A673 (cell line): ENCODE data around the gene DRD2. TPM values are rescaled to one million over a fixed set of nuclear protein-coding genes. Genes with fewer than 3 reads are reported as not detected.

Source experiments
- BruUV-seq: library from RNA; stranded (reverse); fragments of 400-500 nt; replicated peaks from 2 replicates; lab custom pipeline; 2021; lab: Mats Ljungman, UMichigan
- CTCF ChIA-PET: fragments of 300-600 bp; sonication (Branson Sonifier 250); formaldehyde crosslinking; loops from one replicate; lab custom pipeline; 2022; ENCODE audit warnings: antibody characterized with exemption; lab: Charles Lee
- POLR2A ChIA-PET: fragments of 300-600 bp; sonication (Branson Sonifier 250); formaldehyde crosslinking; loops from one replicate; lab custom pipeline; 2022; ENCODE audit warnings: antibody characterized with exemption; ENCODE audit not compliant: low non-redundant PET; lab: Charles Lee
- DNase-seq: peaks from one replicate; pipeline ENCODE4 v3.0.0-alpha.2; 2015; ENCODE audit warnings: low spot score
- H3K27ac ChIP-seq: fragments of 200-600 bp; sonication (generic); 2 replicates; pipeline ENCODE4 v1.5.1; 2016; ENCODE audit warnings: mixed run types, low read depth, mild to moderate bottlenecking, mixed read lengths, antibody characterized with exemption, low read length; ENCODE audit not compliant: poor library complexity, severe bottlenecking
- H3K27me3 ChIP-seq: fragments of 200-600 bp; sonication (generic); replicated peaks from 2 replicates; pipeline ENCODE4 v1.6.1; 2017; ENCODE audit warnings: mixed run types, low read depth, mild to moderate bottlenecking, mixed read lengths, antibody characterized with exemption, low read length; ENCODE audit not compliant: insufficient read depth, poor library complexity
- H3K36me3 ChIP-seq: fragments of 200-600 bp; sonication (generic); 2 replicates; pipeline ENCODE4 v1.6.1; 2016; ENCODE audit warnings: mixed run types, mild to moderate bottlenecking, mixed read lengths, antibody characterized with exemption, low read length; ENCODE audit not compliant: insufficient read depth, poor library complexity, severe bottlenecking
- H3K4me1 ChIP-seq: fragments of 200-600 bp; sonication (generic); 2 replicates; pipeline ENCODE4 v1.6.1; 2017; ENCODE audit warnings: mixed run types, mild to moderate bottlenecking, mixed read lengths, antibody characterized with exemption, low read length; ENCODE audit not compliant: insufficient read depth, poor library complexity, severe bottlenecking
- H3K4me3 ChIP-seq: fragments of 200-600 bp; sonication (generic); 2 replicates; pipeline ENCODE4 v1.5.1; 2016; ENCODE audit warnings: low read depth, mixed run types, mild to moderate bottlenecking, mixed read lengths, low read length; ENCODE audit not compliant: poor library complexity, severe bottlenecking
- H3K9me3 ChIP-seq: fragments of 200-600 bp; sonication (generic); 2 replicates; pipeline ENCODE4 v1.6.1; 2016; ENCODE audit warnings: mixed run types, low read depth, mild to moderate bottlenecking, mixed read lengths, antibody characterized with exemption, low read length; ENCODE audit not compliant: poor library complexity, severe bottlenecking
- CTCF ChIP-seq: fragments of 300-800, 200-600 bp; sonication (generic); conservative IDR thresholded peaks from 2 replicates; pipeline ENCODE4 v1.5.1; 2017; ENCODE audit warnings: low read depth, mild to moderate bottlenecking, antibody characterized with exemption, low read length, moderate library complexity, mixed read lengths
- EZH2 ChIP-seq: fragments of 200-600 bp; sonication (generic); IDR thresholded peaks from 2 replicates; pipeline ENCODE4 v1.6.1; 2017; ENCODE audit warnings: borderline replicate concordance, low read depth, mild to moderate bottlenecking, mixed read lengths, antibody characterized with exemption, low read length; ENCODE audit not compliant: poor library complexity, severe bottlenecking
- intact Hi-C: fragments of 100-400 bp; cut with micrococcal nuclease; formaldehyde crosslinking; loops from one replicate; pipeline ENCODE4 v1.10.0; 2022; ENCODE audit not compliant: unreplicated experiment
- total RNA-seq: library from RNA; stranded (reverse); gene quantifications from 2 replicates; pipeline ENCODE4 v1.2.3, GENCODE V29; 2021

The DRD2 gene
- total RNA-seq, 1 experiment from 2014 or later = 0.39 TPM

GRCh38 chr11:113496026-113496651 lies 20.9 kb upstream of the DRD2 start:
- H3K4me1 ChIP-seq = no peaks in the 10 kb centered on the region
- H3K27ac ChIP-seq = no peak overlapping the region
- H3K27me3 ChIP-seq = no peaks in the 10 kb centered on the region
- no peaks in the 10 kb centered on the region for H3K9me3 ChIP-seq
- no TSS peak for BruUV-seq
- TF ChIP-seq EZH2 (no peak), CTCF (no peak)
- intact Hi-C loops = no loop called here
- no peaks in the 10 kb centered on the region for H3K36me3 ChIP-seq
- ChIA-PET CTCF (no interaction called here), POLR2A (no interaction called here)
- H3K4me3 ChIP-seq = no peak overlapping the region
- no peak for DNase-seq

- no peak overlapping the region for H3K27ac ChIP-seq
- no peak overlapping the region for H3K4me3 ChIP-seq
- no peak for DNase-seq
- no peaks in the 10 kb centered on the region for H3K27me3 ChIP-seq
- POLR2A ChIA-PET = no interaction called here
- 0 out of 2 replicates have a peak, but pooled peaks have one; percentile 14 for TF ChIP-seq CTCF
- TF ChIP-seq EZH2 = no peak
- CTCF ChIA-PET = interaction anchor here (0.6 kb wide), 1 partner anchor 196 kb away, joined by 5 read pairs; no protein-coding TSS in a partner anchor
- no peaks in the 10 kb centered on the region for H3K9me3 ChIP-seq
- intact Hi-C loops = no loop called here
- BruUV-seq = no TSS peak
- H3K36me3 ChIP-seq = no peaks in the 10 kb centered on the region
- no peaks in the 10 kb centered on the region for H3K4me1 ChIP-seq
Measured at GRCh38 chr11:113494021-113494420, 18.8 kb upstream of the DRD2 start.

- Histone ChIP-seq H3K9me3 (no peaks in the 10 kb centered on the region), H3K27me3 (no peaks in the 10 kb centered on the region), H3K4me1 (no peaks in the 10 kb centered on the region), H3K4me3 (no peak overlapping the region), H3K27ac (no peak overlapping the region), H3K36me3 (no peaks in the 10 kb centered on the region)
- BruUV-seq = no TSS peak
- DNase-seq = no peak
- TF ChIP-seq EZH2 (no peak), CTCF (no peak)
- ChIA-PET CTCF (no interaction called here), POLR2A (no interaction called here)
- intact Hi-C loops = no loop called here
Measured at GRCh38 chr11:113493206-113493605, 18.0 kb upstream of the DRD2 start.
